Measurements from ENCODE around the gene RMND1.
"Not testable (repeated sequence)": the region's sequence is repeated elsewhere in the genome, so short reads cannot be mapped to it uniquely, and the experiment has no call there.

Gene RMND1

GRCh38 chr6:151451950-151452749 is at the start of gene RMND1:
TSS of gene RMND1 (minus strand) at chr6:151452126. CDS start at chr6:151445811, 6,315 bp downstream.
- DNase-seq (ENCODE audit: low read depth in 1 of 2, low spot score in 1 of 2) = peak; percentile 98

- no peak for DNase-seq (ENCODE audit: low read depth in 1 of 2, low spot score in 1 of 2)
These were observed 47.6 kb upstream of the RMND1 start for GRCh38 chr6:151499551-151499950.

GRCh38 chr6:151498327-151498726 is 46.4 kb upstream of the RMND1 start:
- no peak for DNase-seq (ENCODE audit: low read depth in 1 of 2, low spot score in 1 of 2)

- DNase-seq (ENCODE audit: low read depth in 1 of 2, low spot score in 1 of 2) = no peak
These were observed 46.0 kb upstream of the RMND1 start for GRCh38 chr6:151497905-151498304.

GRCh38 chr6:151495380-151495779 is 43.5 kb upstream of the RMND1 start:
- no peak for DNase-seq (ENCODE audit: low read depth in 1 of 2, low spot score in 1 of 2)

- no peak for DNase-seq (ENCODE audit: low read depth in 1 of 2, low spot score in 1 of 2)
These were observed 43.0 kb upstream of the RMND1 start for GRCh38 chr6:151494936-151495320.

- no peak for DNase-seq (ENCODE audit: low read depth in 1 of 2, low spot score in 1 of 2)
These were observed 42.5 kb upstream of the RMND1 start for GRCh38 chr6:151494235-151494935.

- no peak for DNase-seq (ENCODE audit: low read depth in 1 of 2, low spot score in 1 of 2)
These were observed 41.9 kb upstream of the RMND1 start, which contains the start of gene CCDC170 for GRCh38 chr6:151493804-151494234. TSS of gene CCDC170 (plus strand) at chr6:151494017. CDS start at chr6:151494129, 112 bp downstream.

- DNase-seq (ENCODE audit: low read depth in 1 of 2, low spot score in 1 of 2) = no peak
These were observed 41.4 kb upstream of the RMND1 start for GRCh38 chr6:151493161-151493803.

- no peak for DNase-seq (ENCODE audit: low read depth in 1 of 2, low spot score in 1 of 2)
These were observed 39.1 kb upstream of the RMND1 start for GRCh38 chr6:151490996-151491395.

GRCh38 chr6:151488226-151488625 is 36.3 kb upstream of the RMND1 start:
- DNase-seq (ENCODE audit: low read depth in 1 of 2, low spot score in 1 of 2) = no peak

GRCh38 chr6:151483994-151484393 is 32.1 kb upstream of the RMND1 start:
- no peak for DNase-seq (ENCODE audit: low read depth in 1 of 2, low spot score in 1 of 2)

- DNase-seq (ENCODE audit: low read depth in 1 of 2, low spot score in 1 of 2) = no peak
These were observed 30.4 kb upstream of the RMND1 start for GRCh38 chr6:151482290-151482689.

GRCh38 chr6:151481786-151482185 is 29.9 kb upstream of the RMND1 start:
- no peak for DNase-seq (ENCODE audit: low read depth in 1 of 2, low spot score in 1 of 2)

GRCh38 chr6:151478670-151479069 is 26.7 kb upstream of the RMND1 start:
- DNase-seq (ENCODE audit: low read depth in 1 of 2, low spot score in 1 of 2) = no peak

GRCh38 chr6:151477726-151478125 is 25.8 kb upstream of the RMND1 start:
- DNase-seq (ENCODE audit: low read depth in 1 of 2, low spot score in 1 of 2) = no peak

- DNase-seq (ENCODE audit: low read depth in 1 of 2, low spot score in 1 of 2) = no peak
These were observed 24.0 kb upstream of the RMND1 start for GRCh38 chr6:151475653-151476523.

- no peak for DNase-seq (ENCODE audit: low read depth in 1 of 2, low spot score in 1 of 2)
These were observed 12.8 kb upstream of the RMND1 start for GRCh38 chr6:151464702-151465101.

GRCh38 chr6:151461673-151462072 is 9.7 kb upstream of the RMND1 start:
- no peak for DNase-seq (ENCODE audit: low read depth in 1 of 2, low spot score in 1 of 2)

- not testable (repeated sequence) for DNase-seq (ENCODE audit: low read depth in 1 of 2, low spot score in 1 of 2)
These were observed 3.9 kb upstream of the RMND1 start for GRCh38 chr6:151455751-151456398.

Data from stimulated activated CD4-positive, alpha-beta T cell treated with anti-CD3 and anti-CD28 coated beads, Interleukin-15, amount 100 ng/mL, for 1 hour (primary cell).